Jurkat, Clone E6-1 (cell line): ENCODE data around the gene EXOC4.

Experiments used
- DNase-seq: peaks from one replicate; pipeline ENCODE4 v3.0.0-alpha.2; 2011; ENCODE audit warnings: low read depth, low spot score
- H3K4me3 ChIP-seq: 2 replicates; pipeline ENCODE4 v1.5.1; 2011; ENCODE audit warnings: mild to moderate bottlenecking, low read length, control low read depth, moderate library complexity

Gene EXOC4

DNA sequence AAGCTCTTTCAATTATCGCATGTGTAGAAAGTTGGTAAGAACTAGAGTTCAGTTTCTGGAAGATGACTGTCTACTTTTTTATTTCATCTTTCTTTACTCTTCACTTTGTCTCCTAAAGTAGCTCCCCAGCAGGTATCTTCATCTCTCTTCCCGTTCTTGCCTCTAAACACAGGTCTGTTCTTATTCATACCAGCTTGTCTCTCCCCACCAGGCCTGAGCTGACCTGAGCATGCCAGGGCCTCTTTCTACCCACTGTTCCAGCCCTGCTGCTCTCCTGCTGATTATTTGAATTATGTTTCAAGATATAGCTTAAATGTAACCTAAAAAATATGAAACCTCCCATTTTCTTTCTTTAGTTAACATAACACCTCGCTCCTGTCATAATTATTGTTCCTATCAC is 488.2 kb downstream of the EXOC4 start:
- no peak overlapping the region for H3K4me3 ChIP-seq
- DNase-seq = no peak

DNA sequence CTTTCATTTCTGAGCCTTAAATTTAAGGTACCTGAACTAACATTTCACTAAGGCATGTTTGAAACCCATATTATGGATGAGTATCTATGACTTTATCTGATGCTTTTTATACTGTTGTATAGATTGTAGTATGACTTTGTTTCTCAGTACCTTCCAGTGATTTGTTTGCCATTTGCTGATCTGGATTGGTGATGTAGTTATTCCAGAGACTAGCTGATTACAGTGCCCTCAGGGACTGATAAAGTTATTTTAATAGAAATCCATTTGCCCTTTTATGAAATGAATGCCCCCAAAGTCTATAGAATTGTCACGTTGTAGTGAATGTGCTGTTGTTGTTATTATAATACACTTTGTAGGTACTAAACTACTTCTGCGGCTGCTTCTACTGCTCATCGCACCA is 488.8 kb downstream of the EXOC4 start:
- DNase-seq = no peak

DNA sequence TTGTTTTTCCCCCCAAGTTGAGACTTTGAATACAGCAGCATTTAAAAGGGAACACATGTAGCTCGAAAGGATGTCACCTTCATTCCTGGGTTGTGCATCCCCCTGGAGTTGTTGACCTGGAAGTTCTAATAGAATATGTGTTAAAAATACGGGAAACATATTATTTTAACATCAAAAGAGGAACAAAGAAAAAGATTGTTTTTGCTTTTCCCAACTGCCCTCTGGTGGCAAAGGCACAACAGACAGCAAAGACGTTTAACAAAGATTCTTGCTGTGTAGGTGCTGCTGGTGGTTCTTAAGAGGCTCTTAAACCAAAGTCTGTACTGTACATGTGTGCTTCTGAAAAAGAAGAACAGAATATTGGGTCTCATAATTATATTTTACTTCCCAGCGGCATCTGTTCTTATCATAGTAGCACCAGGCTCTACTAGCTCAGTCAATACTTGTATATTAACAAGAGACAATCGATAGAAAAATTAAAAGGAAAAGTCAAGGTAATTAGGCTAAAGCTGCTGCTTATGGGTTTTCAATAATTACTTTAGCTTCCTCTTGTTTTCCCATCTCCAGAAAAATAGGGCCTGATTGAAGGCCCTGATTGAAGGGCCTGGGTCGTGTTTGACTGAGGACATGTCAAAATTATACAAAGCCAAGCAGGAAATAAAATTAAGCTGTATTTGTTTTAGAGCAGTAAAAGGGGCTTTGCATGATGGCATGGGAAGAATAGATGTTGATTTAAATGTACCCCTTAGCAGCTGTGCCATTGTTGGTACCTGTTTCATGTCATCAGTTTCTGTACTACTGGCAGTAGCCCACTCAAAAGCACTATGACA is 490.0 kb downstream of the EXOC4 start:
- peak; percentile 66 for DNase-seq
- H3K4me3 ChIP-seq = no peak overlapping the region

More for the DNA sequence above, 488.8 kb downstream of the EXOC4 start:
- no peak overlapping the region for H3K4me3 ChIP-seq

DNA sequence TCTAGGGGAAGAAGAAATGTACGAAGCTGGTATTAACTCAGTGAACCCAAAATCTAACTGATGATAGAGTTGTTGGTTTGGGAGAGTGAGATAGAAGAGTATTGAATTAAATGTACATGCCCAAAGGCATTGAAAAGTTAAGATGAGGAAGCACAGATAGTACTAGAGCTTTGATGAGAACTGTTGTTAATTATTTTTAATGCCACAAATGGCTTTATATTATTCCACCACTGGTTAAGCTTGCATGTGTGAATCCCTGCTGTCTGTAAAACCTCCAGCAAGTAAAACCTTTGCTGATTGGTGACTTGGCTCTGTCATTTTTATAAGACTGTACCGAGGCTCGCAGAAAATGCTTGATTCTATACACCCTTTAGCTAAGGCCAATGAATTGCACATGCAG is 491.6 kb downstream of the EXOC4 start:
- DNase-seq = no peak

DNA sequence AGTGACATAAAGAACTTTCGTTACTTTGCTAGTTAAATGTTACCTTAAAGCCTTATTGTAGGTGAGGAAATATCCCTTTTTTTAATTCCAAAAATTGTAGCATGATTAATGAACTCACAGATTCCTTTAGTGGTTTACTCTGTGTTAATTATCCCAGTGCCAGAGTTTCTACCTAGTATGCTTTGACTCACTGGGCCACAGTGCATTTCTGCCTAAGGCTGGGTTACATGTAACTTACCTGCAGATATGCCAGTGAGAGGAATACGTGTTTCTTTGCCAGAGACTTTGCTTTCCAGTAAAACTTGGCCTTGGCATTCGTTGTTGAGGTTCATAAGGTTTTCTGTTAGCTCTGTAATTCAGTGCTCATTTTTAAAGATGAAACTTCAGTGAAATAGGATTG is 493.4 kb downstream of the EXOC4 start:
- no peak for DNase-seq
- H3K4me3 ChIP-seq = no peak overlapping the region

More for the DNA sequence above, 491.6 kb downstream of the EXOC4 start:
- H3K4me3 ChIP-seq = no peak overlapping the region

DNA sequence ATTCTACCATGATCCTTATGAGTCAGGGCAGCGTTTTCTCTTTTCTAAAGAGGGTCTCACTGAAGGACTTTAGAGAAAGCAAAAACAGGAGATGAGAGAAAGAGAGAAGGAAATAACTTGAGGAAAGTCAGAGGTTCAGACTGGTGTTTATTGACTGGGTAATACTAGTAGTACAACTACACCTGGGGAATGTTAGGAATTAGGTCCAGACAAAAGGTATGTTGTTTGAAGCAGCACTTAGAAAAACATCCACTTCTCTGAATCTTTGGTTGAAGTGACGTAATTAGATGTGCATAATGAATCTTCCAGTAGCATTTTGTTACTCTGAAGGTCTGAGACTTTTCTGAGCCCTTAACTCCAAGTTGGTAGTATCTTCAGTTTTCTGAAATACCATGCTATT is 494.0 kb downstream of the EXOC4 start:
- DNase-seq = no peak
- H3K4me3 ChIP-seq = no peak overlapping the region

DNA sequence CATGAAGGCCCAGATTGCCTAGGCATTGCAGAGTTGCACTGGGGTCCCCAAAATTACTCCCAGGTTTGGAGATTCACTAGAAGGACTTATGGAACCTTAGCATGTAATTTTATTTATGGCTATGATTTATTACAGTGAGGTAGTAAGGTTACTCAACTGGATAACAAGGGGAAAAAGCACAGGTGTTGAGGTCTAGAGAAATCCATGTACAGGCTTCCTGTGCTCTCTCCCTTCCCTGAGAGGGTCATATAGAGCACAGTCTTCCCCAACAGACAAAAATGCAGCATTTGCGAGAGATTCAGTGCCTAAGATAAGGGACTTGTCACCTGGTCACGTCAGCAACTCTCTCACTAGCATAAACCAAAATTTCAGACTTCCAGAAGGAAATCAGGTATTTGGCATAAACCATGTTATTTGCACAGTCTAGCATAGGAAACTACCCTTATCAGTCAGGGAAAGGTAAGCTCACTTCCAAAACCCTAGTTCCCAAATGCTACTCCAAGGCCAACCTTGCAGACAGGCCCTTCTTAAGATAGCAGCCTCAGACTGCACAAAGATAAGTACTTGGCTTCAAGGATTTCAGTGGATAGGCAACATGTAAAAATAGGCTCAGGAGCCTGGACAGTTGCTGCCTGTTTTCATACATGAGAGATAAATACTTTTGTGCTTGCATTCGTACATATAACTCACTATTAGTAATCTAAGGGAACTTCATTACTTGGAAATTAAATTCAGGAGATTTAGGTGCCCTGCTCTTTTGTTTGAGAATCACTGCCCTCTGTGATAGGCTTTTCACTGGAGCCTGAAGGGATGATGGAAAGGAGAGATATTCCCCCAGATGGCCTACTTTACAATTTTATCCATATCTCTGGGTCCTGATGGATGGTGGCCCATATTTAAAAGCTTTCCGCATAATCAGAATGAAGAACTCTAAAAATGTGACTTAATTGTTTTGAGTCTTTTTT is 495.8 kb downstream of the EXOC4 start:
- DNase-seq = no peak
- H3K4me3 ChIP-seq = no peak overlapping the region

DNA sequence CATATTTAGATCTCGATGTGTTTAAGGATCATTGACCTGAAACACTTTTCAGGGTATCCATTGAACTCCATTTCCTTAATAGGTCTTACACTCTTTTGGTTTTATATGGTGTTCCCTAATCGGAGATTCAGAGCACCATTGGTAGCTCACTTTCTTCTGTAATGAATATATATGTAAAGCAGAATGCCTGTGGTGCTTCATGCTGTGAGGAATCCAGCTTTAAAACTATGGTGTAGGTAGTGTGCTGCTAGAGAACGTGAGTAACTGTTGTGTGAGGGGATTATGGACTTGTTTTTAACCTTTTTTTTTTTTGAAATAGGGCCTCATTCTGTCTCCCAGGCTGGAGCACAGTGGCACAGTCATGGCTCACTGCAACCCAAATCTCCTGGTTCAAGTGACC is 497.4 kb downstream of the EXOC4 start:
- H3K4me3 ChIP-seq = no peak overlapping the region
- DNase-seq = no peak

DNA sequence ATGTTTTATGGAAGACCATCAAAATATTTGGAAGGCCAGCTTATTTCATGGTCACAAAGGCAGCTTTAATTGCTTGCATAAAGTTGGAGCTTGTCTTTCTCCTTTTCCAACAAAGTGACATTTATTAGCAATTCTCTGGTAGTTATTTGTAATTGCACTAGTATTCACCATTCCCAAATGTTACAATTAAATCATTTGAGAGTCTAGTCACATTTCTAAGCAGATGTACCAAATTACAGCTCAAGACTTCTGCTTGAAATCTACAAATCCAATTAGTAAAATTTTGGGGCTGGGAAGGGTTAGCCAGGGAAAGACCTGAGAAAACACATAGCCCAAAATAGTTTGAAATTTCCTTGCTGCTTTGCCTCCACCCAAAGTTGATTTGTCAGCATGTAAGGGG is 498.2 kb downstream of the EXOC4 start:
- H3K4me3 ChIP-seq = no peak overlapping the region
- DNase-seq = no peak

DNA sequence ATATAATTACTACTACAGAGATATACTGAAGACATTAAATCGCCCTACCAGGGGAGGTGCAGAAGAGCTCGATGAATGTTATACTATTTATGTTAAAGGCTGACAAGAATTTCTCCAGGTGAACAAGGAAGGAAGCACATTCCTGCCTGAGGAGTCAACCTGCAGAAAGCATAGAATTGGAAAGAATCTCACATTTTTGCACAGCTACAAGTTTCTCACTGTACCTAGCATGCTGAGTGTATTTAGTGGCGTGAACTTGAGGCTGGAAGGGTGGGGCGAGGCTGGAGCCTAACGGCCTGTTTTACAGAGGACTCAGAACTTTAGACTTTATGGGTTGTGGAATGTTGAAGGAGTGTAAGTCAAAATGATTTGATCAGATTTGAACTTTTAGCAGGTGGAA is 500.6 kb downstream of the EXOC4 start:
- no peak for DNase-seq
- no peak overlapping the region for H3K4me3 ChIP-seq

DNA sequence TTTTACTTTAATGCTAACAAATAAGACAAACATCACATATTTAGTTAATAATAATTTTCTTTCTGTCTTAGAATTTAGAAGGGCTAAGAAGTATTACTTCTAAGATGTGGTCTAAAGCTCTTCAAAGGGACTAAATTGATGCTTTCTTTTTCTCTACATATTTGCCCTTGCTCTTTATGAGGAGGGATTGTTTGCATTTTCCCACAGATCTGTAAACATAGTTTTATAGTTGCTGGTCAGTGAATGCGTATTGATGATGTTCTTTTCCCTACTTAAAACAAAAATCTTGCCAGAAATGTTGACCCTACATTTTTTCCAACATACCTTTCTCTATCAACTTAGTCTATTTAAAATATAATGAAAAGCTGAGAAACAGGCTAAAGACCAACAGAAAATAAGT is 501.8 kb downstream of the EXOC4 start:
- no peak for DNase-seq

DNA sequence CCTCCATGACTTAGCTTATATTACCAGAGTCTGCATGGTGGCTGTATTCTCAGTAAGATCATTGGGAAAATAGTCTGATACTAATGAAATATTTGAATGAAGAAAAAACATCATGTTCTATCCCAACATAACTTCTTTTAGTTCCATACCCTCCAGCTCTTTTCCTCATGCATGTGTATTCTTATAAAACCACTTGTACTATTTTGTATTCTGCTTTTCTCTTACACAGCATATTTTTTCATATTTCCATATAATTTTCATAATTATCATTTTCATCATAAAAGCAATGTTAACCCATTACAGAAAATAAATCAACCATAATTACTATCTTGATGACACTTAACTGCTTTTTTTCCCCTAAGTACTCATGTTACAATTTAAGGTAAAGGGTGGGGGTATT is 503.0 kb downstream of the EXOC4 start:
- DNase-seq = no peak
- no peak overlapping the region for H3K4me3 ChIP-seq

More for the DNA sequence above, 501.8 kb downstream of the EXOC4 start:
- H3K4me3 ChIP-seq = no peak overlapping the region

DNA sequence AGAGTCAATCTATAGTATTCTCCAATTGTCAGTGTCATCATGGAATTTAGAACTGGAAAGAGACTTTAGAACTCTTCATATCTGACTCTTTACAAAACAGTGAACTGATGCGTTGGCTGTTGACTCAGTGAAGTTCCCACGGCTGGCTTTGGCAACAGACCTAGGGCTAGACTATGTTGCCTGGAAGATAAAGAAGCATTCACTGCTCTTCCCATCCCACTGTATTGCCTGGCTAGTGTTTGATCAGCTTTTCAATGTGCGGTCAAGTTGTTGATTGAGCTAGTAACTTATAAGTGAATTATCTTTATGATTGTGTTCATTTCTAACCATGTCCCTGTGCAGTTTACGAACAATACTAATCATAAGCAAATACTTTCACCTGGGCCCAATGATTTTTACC is 508.6 kb downstream of the EXOC4 start:
- DNase-seq = no peak

DNA sequence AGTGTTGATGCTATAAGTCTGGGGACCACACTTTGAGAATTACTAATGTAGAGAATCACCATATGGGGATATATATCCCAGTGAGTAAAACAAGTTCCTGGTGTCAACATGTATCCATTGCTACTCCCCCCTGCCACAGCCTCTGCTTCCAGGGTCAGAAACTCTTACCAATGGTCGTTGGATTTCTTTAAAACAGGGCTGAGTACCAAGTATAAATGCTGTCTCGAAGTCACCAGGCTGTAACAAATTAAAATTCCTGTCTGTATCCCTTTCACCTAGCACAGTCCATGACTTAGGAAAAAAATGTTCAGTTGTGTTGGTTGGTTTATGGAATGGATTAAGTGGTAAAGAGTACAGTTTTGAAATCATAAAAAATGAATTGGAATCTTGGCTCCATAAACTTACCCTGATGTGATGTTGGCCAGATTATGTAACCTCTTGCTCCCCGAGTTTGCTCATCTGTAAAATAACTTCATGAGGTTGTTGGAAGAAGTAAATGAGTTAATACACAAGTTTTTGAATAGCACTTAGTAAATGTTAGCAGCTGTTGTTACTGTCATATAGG is 510.3 kb downstream of the EXOC4 start:
- H3K4me3 ChIP-seq = no peak overlapping the region
- no peak for DNase-seq

More for the DNA sequence above, 508.6 kb downstream of the EXOC4 start:
- H3K4me3 ChIP-seq = no peak overlapping the region

DNA sequence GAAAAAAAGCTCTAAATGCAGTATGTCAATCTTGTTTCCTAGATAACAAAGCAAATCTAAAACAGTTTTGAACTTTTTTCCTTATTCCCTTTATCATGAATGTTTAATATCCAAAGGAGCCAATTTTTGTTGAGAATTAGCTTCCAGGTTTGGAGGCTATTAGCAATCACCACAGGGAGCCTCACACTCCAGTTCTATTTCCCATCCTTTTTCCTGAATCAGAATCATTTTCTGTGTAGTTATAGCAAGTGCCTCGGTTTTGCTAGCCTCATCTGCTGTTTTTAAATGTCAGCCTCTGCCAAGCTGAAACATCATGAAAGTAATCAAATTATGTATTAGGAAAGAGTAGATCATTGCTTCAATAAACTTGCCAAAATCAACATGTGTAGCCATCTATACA is 516.8 kb downstream of the EXOC4 start:
- DNase-seq = no peak

DNA sequence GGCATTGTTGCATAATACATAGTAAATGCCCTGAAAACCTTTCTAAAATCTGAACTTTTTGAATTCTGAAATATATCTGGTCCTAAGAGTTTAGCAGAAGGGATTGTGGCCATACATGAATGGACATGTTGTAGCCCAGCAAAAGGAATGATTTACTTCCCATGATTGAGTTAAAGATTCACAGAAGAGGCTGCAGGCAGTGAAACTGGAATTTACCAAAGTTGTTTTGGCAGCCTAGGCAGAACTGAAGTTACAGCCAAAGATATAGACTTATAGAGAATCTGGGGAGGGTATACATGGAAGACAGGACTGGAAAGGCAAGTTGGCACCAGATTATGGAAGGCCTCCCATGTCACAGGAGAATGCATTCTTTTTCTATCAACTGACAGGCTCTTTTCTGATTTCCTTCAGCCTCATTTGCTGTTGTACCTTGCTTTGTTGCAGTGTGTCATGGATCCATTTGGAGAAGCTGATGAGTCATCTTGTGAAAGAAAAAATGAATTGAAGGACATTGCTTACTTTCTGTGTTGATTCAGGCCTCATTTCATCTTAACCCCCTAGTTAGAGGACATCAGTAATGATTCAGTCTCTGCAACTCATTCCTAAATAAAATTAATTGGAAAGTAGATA is 518.1 kb downstream of the EXOC4 start:
- DNase-seq = no peak
- no peak overlapping the region for H3K4me3 ChIP-seq

More for the DNA sequence above, 516.8 kb downstream of the EXOC4 start:
- H3K4me3 ChIP-seq = no peak overlapping the region

DNA sequence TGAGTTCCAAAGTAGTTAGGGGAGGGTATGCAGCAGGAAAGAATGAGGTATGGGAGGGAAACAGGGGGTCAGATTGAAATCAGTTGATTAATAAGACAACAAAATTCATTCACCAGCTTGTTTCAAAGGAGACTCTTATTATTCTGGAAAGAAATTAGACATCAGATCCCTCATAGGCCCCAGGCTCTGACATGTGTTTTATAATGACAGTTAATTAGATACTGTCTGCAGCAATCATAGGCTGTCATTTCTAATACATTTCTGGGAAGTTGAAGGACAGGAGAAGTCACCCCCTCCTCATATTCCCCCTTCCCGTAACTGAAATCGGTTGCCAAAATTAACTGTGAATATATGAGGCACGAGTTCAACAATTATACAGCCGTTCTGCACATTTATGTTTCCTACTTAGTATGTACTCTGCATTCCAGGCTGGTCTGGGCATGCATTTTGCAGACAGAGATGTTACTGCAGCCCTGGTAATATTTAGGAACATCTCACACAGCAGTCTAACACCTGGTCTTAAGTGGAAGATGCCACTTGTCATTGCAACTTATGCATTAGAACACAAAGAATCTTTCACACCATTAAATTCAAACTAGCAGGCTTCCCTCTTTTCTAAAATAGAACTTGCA is 519.0 kb downstream of the EXOC4 start:
- no peak overlapping the region for H3K4me3 ChIP-seq
- no peak for DNase-seq

DNA sequence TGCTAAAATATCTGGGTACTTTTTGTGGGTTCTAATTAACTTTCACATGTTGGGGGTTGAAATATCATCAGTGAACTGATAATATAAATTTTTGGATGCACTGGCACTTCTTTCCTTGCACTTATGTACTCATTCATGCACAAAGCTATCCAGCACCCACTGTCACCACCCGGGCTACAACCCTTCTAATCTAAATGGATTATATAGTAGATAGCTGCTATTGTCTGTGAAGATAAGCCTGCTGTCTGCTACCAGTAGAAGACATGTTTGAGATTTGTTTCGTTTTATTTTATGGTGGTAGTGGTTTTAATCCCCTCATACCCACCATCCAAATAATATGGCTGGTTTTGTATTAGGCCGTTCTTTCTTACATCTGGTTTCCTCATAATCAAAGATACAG is 520.7 kb downstream of the EXOC4 start:
- no peak for DNase-seq

DNA sequence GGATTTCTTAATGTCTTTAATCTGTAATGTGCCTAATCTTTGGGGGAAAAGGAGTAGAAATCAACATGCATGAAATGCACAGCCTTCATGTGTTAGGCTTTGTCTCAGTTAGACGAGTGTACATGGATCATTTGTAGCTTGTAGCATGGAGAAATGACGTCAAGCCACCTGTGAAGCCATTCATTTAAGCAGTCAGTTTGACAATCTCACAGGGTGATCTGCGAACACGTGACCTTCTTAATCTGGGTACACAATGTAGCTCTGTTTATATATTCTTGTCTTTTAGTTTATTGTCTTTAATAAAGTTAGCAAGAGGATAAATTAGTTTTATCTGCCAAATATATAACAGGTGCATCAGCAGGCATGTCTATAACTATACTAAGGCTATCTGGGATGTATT is 522.3 kb downstream of the EXOC4 start:
- DNase-seq = no peak

More for the DNA sequence above, 520.7 kb downstream of the EXOC4 start:
- no peak overlapping the region for H3K4me3 ChIP-seq

More for the DNA sequence above, 522.3 kb downstream of the EXOC4 start:
- no peak overlapping the region for H3K4me3 ChIP-seq
